ENCODE results near the gene PEPD.

DNA sequence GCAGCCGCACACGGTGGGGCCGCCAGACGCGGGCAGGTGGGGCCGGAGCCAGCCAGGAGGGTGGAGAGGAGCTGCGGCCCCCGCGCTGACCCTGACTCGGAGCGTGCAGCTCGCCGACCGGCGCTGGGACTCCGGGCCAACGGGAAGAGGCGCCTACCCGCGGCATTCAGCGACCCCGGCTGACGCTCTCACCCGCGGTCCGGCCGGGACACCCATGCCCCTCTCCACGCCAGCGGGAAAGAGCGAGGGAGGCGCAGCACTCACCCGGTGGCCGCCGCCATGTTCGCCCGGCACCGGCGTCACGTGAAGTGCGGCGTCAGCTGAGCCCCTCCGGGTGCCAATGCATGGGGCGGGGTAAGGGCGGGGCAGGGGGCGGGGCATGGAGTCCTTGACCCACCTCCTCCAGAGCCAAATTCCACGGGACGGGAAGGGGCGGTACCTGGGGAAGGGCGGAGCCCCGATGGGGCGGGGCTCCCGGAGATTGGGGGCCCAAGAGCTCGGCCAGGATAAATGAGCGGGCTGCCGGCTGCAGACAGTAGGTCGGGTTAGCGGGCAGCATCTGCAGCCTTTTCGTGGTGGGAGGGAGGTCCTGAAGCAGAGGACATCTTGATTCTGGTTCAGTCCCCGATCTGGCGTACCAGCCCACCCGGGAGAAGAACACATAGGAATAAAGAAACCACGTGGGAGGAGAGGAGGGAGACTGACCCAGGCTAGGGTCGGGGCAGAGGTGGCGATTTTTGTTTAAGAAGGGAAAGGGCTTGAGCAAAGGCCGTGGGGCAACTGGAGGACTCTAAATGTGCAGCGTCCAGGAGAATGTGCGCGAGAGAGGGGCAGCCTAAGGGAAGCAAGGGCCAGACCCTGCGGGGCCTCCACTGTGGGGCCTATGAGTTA, at the start of gene PEPD:
- TF ChIP-seq, protein P1, sequence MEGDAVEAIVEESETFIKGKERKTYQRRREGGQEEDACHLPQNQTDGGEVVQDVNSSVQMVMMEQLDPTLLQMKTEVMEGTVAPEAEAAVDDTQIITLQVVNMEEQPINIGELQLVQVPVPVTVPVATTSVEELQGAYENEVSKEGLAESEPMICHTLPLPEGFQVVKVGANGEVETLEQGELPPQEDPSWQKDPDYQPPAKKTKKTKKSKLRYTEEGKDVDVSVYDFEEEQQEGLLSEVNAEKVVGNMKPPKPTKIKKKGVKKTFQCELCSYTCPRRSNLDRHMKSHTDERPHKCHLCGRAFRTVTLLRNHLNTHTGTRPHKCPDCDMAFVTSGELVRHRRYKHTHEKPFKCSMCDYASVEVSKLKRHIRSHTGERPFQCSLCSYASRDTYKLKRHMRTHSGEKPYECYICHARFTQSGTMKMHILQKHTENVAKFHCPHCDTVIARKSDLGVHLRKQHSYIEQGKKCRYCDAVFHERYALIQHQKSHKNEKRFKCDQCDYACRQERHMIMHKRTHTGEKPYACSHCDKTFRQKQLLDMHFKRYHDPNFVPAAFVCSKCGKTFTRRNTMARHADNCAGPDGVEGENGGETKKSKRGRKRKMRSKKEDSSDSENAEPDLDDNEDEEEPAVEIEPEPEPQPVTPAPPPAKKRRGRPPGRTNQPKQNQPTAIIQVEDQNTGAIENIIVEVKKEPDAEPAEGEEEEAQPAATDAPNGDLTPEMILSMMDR (IDR thresholded peaks at IDR 0.05), result no peak
- TF ChIP-seq ZFX (IDR thresholded peaks at IDR 0.05; ENCODE audit: borderline replicate concordance), result no peak
